Prostate gland (tissue), 2 donors: ENCODE measurements around the gene MEGF10.

ENCODE experiments used
- CTCF ChIP-seq, 4 experiments: fragments of 200-600 bp in 2 of 4; fragments of 450-650 bp in 2 of 4; sonication (generic) in 2 of 4; IDR thresholded peaks; 1 replicate in 3 of 4; 2 replicates in 1 of 4; pipeline ENCODE4 v1.5.1; 2016 to 2019; ENCODE audit warnings: antibody characterized with exemption in 4 of 4, mild to moderate bottlenecking in 2 of 4, moderate library complexity in 2 of 4
- POLR2A ChIP-seq: fragments of 450-650 bp; IDR thresholded peaks from one replicate; pipeline ENCODE4 v1.6.1; 2016; ENCODE audit warnings: antibody characterized with exemption, mild to moderate bottlenecking

DNA sequence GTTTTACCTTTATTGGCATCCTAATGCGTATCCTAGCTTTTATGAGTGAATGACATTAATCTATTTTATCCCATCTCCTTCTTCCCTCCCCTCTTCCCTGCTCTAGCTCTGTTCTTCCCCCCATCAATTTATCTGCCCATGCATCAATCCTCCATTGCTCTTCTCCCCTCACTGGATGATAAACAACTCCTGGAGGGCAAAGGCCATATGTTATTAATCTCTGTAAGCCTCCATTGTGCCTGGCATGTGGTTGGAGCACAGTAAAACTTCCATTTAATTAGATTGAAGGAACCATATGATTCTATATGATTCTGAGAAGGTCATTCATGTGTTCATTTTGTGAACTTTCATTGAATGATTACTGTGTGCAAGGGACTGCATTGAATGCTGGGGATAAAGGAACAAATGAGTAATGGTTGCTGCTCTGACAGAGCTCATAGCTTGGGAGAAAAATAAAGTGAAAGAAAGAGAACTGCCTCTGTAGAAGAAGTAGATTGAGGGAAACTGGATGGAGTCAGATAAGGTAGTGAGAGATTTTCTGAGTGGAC is 85.0 kb downstream of the MEGF10 start:
- TF ChIP-seq CTCF (IDR thresholded peaks at IDR 0.05) (no peak), POLR2A (no peak)
